H1 (cell line): Measurements from ENCODE around the gene CLUH. TPM values are rescaled to one million over a fixed set of nuclear protein-coding genes. Genes with fewer than 3 reads are reported as not detected.

Experiments
- EGR1 ChIP-seq: IDR thresholded peaks from 2 replicates; pipeline ENCODE4 v1.6.1; 2011; ENCODE audit warnings: low read depth, low read length, borderline replicate concordance
- RFX5 ChIP-seq: IDR thresholded peaks from 2 replicates; pipeline ENCODE4 v1.6.1; 2011; ENCODE audit warnings: low read depth, low read length, improper control_type of control experiment, borderline replicate concordance
- USF2 ChIP-seq: IDR thresholded peaks from 2 replicates; pipeline ENCODE4 v1.6.1; 2011; ENCODE audit warnings: low read length, improper control_type of control experiment
- polyA plus RNA-seq, 7 experiments: library from polyadenylated mRNA; depleted of rRNA in 3 of 7; stranded (reverse) in 5 of 7; unstranded in 2 of 7; fragments of >200 nt in 5 of 7; fragments of 200-250 nt in 2 of 7; gene quantifications; 1 replicate in 5 of 7; 2 replicates in 1 of 7; 4 replicates in 1 of 7; pipeline versions ENCODE4 v1.2.1 to v1.2.3, GENCODE V29; 2011 to 2013; ENCODE audit warnings: missing spikeins in 2 of 7, mixed read lengths in 2 of 7
- total RNA-seq: library from RNA; stranded (reverse); fragmentation: NEBNext Ultra II Directional; extraction: Animal tissue kit (Norgen Biotek cat#: 25700); gene quantifications from 2 replicates; pipeline ENCODE4 v1.2.1, GENCODE V29; 2021

The CLUH gene
- total and polyA plus RNA-seq, 2 of the 8 experiments (the other 6 are each of a cell fraction or from before 2014, with no cell fraction given) = 33.6 to 98.6 TPM

- TF ChIP-seq RFX5 = no peak
- no peak for TF ChIP-seq USF2
- TF ChIP-seq EGR1 = no peak
Measured at GRCh38 chr17:2700491-2701141, 10.9 kb downstream of the CLUH start (continued).
